Nephron progenitor cell (in vitro differentiated cells): ENCODE results near the gene MAMLD1.

Experiments
- DNase-seq: peaks from one replicate; pipeline ENCODE4 v3.0.0; 2021
- H3K27ac Mint-ChIP-seq: 2 replicates; pipeline ENCODE4 v1.8.0; 2021; ENCODE audit warnings: mild to moderate bottlenecking, moderate library complexity, mixed read lengths
- H3K27me3 Mint-ChIP-seq: 2 replicates; pipeline ENCODE4 v1.8.0; 2021; ENCODE audit warnings: mild to moderate bottlenecking, low read depth, mixed read lengths; ENCODE audit not compliant: poor library complexity
- H3K36me3 Mint-ChIP-seq: 2 replicates; pipeline ENCODE4 v1.8.0; 2021; ENCODE audit warnings: low read depth, mixed read lengths
- H3K4me1 Mint-ChIP-seq: 2 replicates; pipeline ENCODE4 v1.8.0; 2021; ENCODE audit warnings: mixed read lengths
- H3K4me3 Mint-ChIP-seq: 2 replicates; pipeline ENCODE4 v1.8.0; 2021; ENCODE audit warnings: mild to moderate bottlenecking, moderate library complexity, mixed read lengths
- H3K9me3 Mint-ChIP-seq: 2 replicates; pipeline ENCODE4 v1.8.0; 2021; ENCODE audit warnings: mild to moderate bottlenecking, moderate library complexity, mixed read lengths
- CTCF ChIP-seq: fragments of 200-600 bp; sonication (generic); IDR thresholded peaks from 2 replicates; pipeline ENCODE4 v1.5.0; 2021; ENCODE audit warnings: antibody characterized with exemption

Gene MAMLD1

GRCh38 chrX:150405576-150405975 is 42.5 kb downstream of the MAMLD1 start:
- H3K9me3 Mint-ChIP-seq, result peaks cover 30% of the 10 kb centered on the region
- no peak overlapping the region for H3K27ac Mint-ChIP-seq
- H3K36me3 Mint-ChIP-seq, result no peaks in the 10 kb centered on the region
- no peak for DNase-seq
- H3K4me3 Mint-ChIP-seq, result no peak overlapping the region
- no peaks in the 10 kb centered on the region for H3K4me1 Mint-ChIP-seq
- H3K27me3 Mint-ChIP-seq, result peaks cover 3% of the 10 kb centered on the region
- peak; percentile 7 for TF ChIP-seq CTCF

- Mint-ChIP-seq H3K4me3 (no peak overlapping the region), H3K4me1 (no peaks in the 10 kb centered on the region), H3K27ac (no peak overlapping the region), H3K27me3 (peaks cover 3% of the 10 kb centered on the region), H3K9me3 (peaks cover 26% of the 10 kb centered on the region), H3K36me3 (no peaks in the 10 kb centered on the region)
- TF ChIP-seq CTCF, result no peak
- DNase-seq, result no peak
Measured at GRCh38 chrX:150406596-150406995, 43.5 kb downstream of the MAMLD1 start.

GRCh38 chrX:150408007-150408406 is 44.9 kb downstream of the MAMLD1 start:
- H3K27me3 Mint-ChIP-seq, result peaks cover 3% of the 10 kb centered on the region

GRCh38 chrX:150408561-150408960 is 45.4 kb downstream of the MAMLD1 start:
- TF ChIP-seq CTCF, result no peak
- H3K4me3 Mint-ChIP-seq, result no peak overlapping the region
- peaks cover 23% of the 10 kb centered on the region for H3K9me3 Mint-ChIP-seq
- peaks cover 3% of the 10 kb centered on the region for H3K27me3 Mint-ChIP-seq
- DNase-seq, result no peak
- H3K36me3 Mint-ChIP-seq, result no peaks in the 10 kb centered on the region
- H3K27ac Mint-ChIP-seq, result no peak overlapping the region
- H3K4me1 Mint-ChIP-seq, result peaks cover 1% of the 10 kb centered on the region

More at GRCh38 chrX:150408007-150408406, 44.9 kb downstream of the MAMLD1 start:
- H3K9me3 Mint-ChIP-seq, result peaks cover 29% of the 10 kb centered on the region
- H3K4me3 Mint-ChIP-seq, result no peak overlapping the region
- TF ChIP-seq CTCF, result no peak
- no peak overlapping the region for H3K27ac Mint-ChIP-seq
- no peaks in the 10 kb centered on the region for H3K4me1 Mint-ChIP-seq
- no peaks in the 10 kb centered on the region for H3K36me3 Mint-ChIP-seq
- DNase-seq, result no peak

- no peaks in the 10 kb centered on the region for H3K36me3 Mint-ChIP-seq
- no peak overlapping the region for H3K4me3 Mint-ChIP-seq
- H3K27me3 Mint-ChIP-seq, result peaks cover 3% of the 10 kb centered on the region
- peaks cover 5% of the 10 kb centered on the region for H3K4me1 Mint-ChIP-seq
- peaks cover 21% of the 10 kb centered on the region for H3K9me3 Mint-ChIP-seq
- no peak for TF ChIP-seq CTCF
- H3K27ac Mint-ChIP-seq, result no peak overlapping the region
- DNase-seq, result no peak
Measured at GRCh38 chrX:150409486-150409885, 46.4 kb downstream of the MAMLD1 start.

GRCh38 chrX:150409964-150410363 is 46.8 kb downstream of the MAMLD1 start:
- Mint-ChIP-seq H3K4me3 (no peak overlapping the region), H3K4me1 (peaks cover 5% of the 10 kb centered on the region), H3K36me3 (no peaks in the 10 kb centered on the region), H3K27me3 (peaks cover 3% of the 10 kb centered on the region), H3K9me3 (peaks cover 21% of the 10 kb centered on the region), H3K27ac (no peak overlapping the region)
- no peak for DNase-seq
- TF ChIP-seq CTCF, result no peak
